Tibial nerve (tissue), 4 donors: ENCODE measurements around the gene B9D2.

ENCODE experiments used
- EP300 ChIP-seq, 2 donors: sonication (generic); formaldehyde crosslinking; IDR thresholded peaks; one replicate each; pipeline ENCODE4 v1.6.1; 2017; ENCODE audit warnings: antibody characterized with exemption in 2 of 2, mild to moderate bottlenecking in 1 of 2
- POLR2A ChIP-seq, 2 donors: fragments of 450-650 bp; IDR thresholded peaks; one replicate each; pipeline ENCODE4 v1.6.1; 2017; ENCODE audit warnings: antibody characterized with exemption in 2 of 2, mild to moderate bottlenecking in 2 of 2, moderate library complexity in 2 of 2
- TF ChIP-seq, protein P1 (sequence below), 5 experiments: fragments of 200-600 bp in 3 of 5; fragments of 450-650 bp in 2 of 5; sonication (generic) in 3 of 5; IDR thresholded peaks; one replicate each; pipeline ENCODE4 v1.5.1; 2016 to 2019; ENCODE audit warnings: antibody characterized with exemption in 5 of 5, mild to moderate bottlenecking in 3 of 5, moderate library complexity in 2 of 5

DNA sequence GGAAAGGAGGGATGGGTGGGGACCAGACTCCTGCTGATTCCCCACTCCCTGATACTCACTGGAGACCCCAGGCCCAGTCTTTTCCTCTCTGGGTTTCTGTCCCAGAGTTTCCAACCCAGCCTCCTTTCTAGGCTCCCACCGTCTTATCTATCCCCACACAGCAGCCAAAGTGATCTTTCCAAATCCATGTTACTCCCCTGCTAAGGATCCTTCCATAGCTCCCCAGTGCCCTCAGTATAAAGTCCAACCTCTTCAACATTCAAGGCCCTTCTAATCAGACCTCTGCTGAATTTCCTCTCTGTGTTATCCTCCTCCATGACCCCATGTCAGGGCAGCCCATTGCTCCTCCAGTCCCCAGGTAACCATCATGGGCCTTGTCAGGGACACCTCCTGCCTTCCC lies 8.9 kb downstream of the B9D2 start:
- TF ChIP-seq EP300 (IDR thresholded peaks at IDR 0.05): no peak
- TF ChIP-seq, protein P1, sequence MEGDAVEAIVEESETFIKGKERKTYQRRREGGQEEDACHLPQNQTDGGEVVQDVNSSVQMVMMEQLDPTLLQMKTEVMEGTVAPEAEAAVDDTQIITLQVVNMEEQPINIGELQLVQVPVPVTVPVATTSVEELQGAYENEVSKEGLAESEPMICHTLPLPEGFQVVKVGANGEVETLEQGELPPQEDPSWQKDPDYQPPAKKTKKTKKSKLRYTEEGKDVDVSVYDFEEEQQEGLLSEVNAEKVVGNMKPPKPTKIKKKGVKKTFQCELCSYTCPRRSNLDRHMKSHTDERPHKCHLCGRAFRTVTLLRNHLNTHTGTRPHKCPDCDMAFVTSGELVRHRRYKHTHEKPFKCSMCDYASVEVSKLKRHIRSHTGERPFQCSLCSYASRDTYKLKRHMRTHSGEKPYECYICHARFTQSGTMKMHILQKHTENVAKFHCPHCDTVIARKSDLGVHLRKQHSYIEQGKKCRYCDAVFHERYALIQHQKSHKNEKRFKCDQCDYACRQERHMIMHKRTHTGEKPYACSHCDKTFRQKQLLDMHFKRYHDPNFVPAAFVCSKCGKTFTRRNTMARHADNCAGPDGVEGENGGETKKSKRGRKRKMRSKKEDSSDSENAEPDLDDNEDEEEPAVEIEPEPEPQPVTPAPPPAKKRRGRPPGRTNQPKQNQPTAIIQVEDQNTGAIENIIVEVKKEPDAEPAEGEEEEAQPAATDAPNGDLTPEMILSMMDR (IDR thresholded peaks at IDR 0.05): no peak
- TF ChIP-seq POLR2A (IDR thresholded peaks at IDR 0.05): no peak
